ENCODE data around the gene PHF20.

Gene PHF20

DNA sequence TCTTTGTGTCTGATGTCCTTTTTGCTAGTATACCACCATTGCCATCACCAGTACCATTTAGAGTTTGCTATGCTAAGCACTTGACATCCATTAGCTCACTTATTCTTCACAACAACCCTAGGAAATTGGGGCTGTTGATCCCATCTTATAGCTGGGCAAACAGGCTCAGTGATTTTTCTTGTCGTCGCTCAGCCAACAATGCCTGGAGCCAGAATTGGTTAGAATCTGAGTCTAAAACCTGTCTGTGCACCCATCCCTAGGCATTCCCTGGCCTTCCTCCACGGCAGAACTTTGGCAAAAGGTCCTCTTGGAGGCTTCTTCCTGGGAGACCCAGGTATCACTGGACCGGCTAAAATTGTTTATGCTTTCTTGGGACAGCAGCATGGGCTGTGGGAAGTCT is 20.9 kb downstream of the PHF20 start:
- TF ChIP-seq, protein P1, sequence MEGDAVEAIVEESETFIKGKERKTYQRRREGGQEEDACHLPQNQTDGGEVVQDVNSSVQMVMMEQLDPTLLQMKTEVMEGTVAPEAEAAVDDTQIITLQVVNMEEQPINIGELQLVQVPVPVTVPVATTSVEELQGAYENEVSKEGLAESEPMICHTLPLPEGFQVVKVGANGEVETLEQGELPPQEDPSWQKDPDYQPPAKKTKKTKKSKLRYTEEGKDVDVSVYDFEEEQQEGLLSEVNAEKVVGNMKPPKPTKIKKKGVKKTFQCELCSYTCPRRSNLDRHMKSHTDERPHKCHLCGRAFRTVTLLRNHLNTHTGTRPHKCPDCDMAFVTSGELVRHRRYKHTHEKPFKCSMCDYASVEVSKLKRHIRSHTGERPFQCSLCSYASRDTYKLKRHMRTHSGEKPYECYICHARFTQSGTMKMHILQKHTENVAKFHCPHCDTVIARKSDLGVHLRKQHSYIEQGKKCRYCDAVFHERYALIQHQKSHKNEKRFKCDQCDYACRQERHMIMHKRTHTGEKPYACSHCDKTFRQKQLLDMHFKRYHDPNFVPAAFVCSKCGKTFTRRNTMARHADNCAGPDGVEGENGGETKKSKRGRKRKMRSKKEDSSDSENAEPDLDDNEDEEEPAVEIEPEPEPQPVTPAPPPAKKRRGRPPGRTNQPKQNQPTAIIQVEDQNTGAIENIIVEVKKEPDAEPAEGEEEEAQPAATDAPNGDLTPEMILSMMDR (IDR thresholded peaks at IDR 0.05; ENCODE audit: low read depth, low read length), result no peak
- Histone ChIP-seq H3K36me3 (peaks cover 8% of the 10 kb centered on the region), H3K4me3 (ENCODE audit: low read depth, low read length) (no peak overlapping the region), H3K27ac (no peak overlapping the region), H3K27me3 (ENCODE audit: insufficient read depth, low read depth, severe bottlenecking) (no peaks in the 10 kb centered on the region), H3K9me3 (ENCODE audit: severe bottlenecking) (no peaks in the 10 kb centered on the region)
- DNase-seq, result no peak

GRCh38 chr20:35796571-35796970 is 24.8 kb downstream of the PHF20 start:
- Histone ChIP-seq H3K4me3 (ENCODE audit: low read depth, low read length) (no peak overlapping the region), H3K27me3 (ENCODE audit: insufficient read depth, low read depth, severe bottlenecking) (no peaks in the 10 kb centered on the region), H3K27ac (no peak overlapping the region), H3K9me3 (ENCODE audit: severe bottlenecking) (no peaks in the 10 kb centered on the region), H3K36me3 (peaks cover 25% of the 10 kb centered on the region)
- DNase-seq, result no peak
- TF ChIP-seq, protein P1 (IDR thresholded peaks at IDR 0.05; ENCODE audit: low read depth, low read length), result no peak

DNA sequence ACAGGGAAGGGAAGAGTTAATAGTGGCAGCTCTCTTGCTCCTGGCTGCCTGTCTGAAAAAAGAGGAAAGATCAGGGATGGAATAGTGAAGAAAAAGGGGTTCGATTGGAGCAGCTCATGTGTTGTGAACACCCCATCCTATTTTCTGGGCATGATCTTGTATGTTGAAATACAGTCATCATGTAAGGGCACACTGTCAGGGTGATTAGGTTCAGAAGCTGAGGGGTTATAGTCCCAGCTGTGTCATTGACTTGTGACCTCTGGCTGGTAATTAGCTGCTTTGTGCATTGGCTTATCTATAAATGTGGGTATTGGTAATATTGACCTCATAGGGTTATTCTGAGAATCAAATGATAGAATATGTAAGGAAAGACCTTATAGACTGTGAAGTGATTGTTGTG is 30.1 kb downstream of the PHF20 start:
- Histone ChIP-seq H3K27ac (no peak overlapping the region), H3K27me3 (ENCODE audit: insufficient read depth, low read depth, severe bottlenecking) (no peaks in the 10 kb centered on the region), H3K36me3 (peaks cover 63% of the 10 kb centered on the region), H3K9me3 (ENCODE audit: severe bottlenecking) (no peaks in the 10 kb centered on the region), H3K4me3 (ENCODE audit: low read depth, low read length) (no peak overlapping the region)
- no peak for DNase-seq
- TF ChIP-seq, protein P1 (IDR thresholded peaks at IDR 0.05; ENCODE audit: low read depth, low read length), result no peak

GRCh38 chr20:35806075-35806474 is 34.3 kb downstream of the PHF20 start:
- no peak overlapping the region for H3K4me3 ChIP-seq (ENCODE audit: low read depth, low read length)
- peaks cover 72% of the 10 kb centered on the region for H3K36me3 ChIP-seq
- TF ChIP-seq, protein P1 (IDR thresholded peaks at IDR 0.05; ENCODE audit: low read depth, low read length), result no peak
- H3K27ac ChIP-seq, result no peak overlapping the region
- no peaks in the 10 kb centered on the region for H3K27me3 ChIP-seq (ENCODE audit: insufficient read depth, low read depth, severe bottlenecking)
- no peaks in the 10 kb centered on the region for H3K9me3 ChIP-seq (ENCODE audit: severe bottlenecking)
- DNase-seq, result no peak

- DNase-seq, result no peak
- no peak overlapping the region for H3K27ac ChIP-seq
- no peaks in the 10 kb centered on the region for H3K9me3 ChIP-seq (ENCODE audit: severe bottlenecking)
- no peak overlapping the region for H3K4me3 ChIP-seq (ENCODE audit: low read depth, low read length)
- no peaks in the 10 kb centered on the region for H3K27me3 ChIP-seq (ENCODE audit: insufficient read depth, low read depth, severe bottlenecking)
- H3K36me3 ChIP-seq, result peaks cover 56% of the 10 kb centered on the region
- TF ChIP-seq, protein P1 (IDR thresholded peaks at IDR 0.05; ENCODE audit: low read depth, low read length), result no peak
Observed at GRCh38 chr20:35807877-35808276, 36.1 kb downstream of the PHF20 start.

GRCh38 chr20:35820715-35821114 is 48.9 kb downstream of the PHF20 start:
- no peaks in the 10 kb centered on the region for H3K9me3 ChIP-seq (ENCODE audit: severe bottlenecking)
- H3K27ac ChIP-seq, result no peak overlapping the region
- no peak for DNase-seq
- H3K36me3 ChIP-seq, result peaks cover 10% of the 10 kb centered on the region; the same call in 1 of the 2 replicates
- no peaks in the 10 kb centered on the region for H3K27me3 ChIP-seq (ENCODE audit: insufficient read depth, low read depth, severe bottlenecking)
- no peak overlapping the region for H3K4me3 ChIP-seq (ENCODE audit: low read depth, low read length)
- TF ChIP-seq, protein P1 (IDR thresholded peaks at IDR 0.05; ENCODE audit: low read depth, low read length), result no peak
